ENCODE data around the gene DMPK. TPM values are rescaled to one million over a fixed set of nuclear protein-coding genes. Genes with fewer than 3 reads are reported as not detected.

DMPK gene
- total RNA-seq, 2 donors from 2014 or later: 57.9 to 81.4 TPM

DNA sequence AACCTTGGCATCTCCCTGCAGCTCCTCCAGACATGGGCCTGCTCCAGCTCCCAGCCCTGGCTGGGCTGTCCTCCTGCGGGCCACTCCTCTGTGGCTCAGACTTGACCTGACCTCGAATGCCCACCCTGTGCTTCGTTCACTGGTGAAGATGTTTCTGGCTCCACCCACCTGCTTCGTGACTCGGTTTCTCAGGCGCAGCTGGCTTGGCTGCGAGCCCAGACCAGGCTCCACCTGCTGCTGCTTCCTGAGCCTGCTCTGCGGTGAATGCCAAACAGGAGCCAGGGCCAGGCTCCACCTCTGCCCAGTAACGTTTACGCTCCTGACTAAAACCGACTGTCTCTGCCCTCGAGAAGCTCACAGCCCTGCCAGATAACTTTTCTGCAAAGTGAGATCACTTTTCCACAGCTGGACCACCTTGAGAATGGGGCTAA lies 41.8 kb upstream of the DMPK start:
- ATAC-seq: no peak
- Histone ChIP-seq H3K36me3 (replicated peaks in 1 of 2; ENCODE audit: insufficient read depth in 1 of 2, low read depth in 2 of 2) (peaks cover 0 to 29% of the 10 kb centered on the region in 2 donors), H3K4me1 (no peaks in the 10 kb centered on the region), H3K27me3 (no peaks in the 10 kb centered on the region), H3K4me3 (no peak overlapping the region), H3K9me3 (no peaks in the 10 kb centered on the region), H3K27ac (no peak overlapping the region)
- WGBS, 2 donors: 27 to 40% methylated on average over 9 to 12 of the region's 12 CpGs
- peak in 3 of 4 donors; percentile 43 to 59 (median 52) for DNase-seq
- intact Hi-C loops (cut with DNase I): no loop called here
- TF ChIP-seq, protein P1, sequence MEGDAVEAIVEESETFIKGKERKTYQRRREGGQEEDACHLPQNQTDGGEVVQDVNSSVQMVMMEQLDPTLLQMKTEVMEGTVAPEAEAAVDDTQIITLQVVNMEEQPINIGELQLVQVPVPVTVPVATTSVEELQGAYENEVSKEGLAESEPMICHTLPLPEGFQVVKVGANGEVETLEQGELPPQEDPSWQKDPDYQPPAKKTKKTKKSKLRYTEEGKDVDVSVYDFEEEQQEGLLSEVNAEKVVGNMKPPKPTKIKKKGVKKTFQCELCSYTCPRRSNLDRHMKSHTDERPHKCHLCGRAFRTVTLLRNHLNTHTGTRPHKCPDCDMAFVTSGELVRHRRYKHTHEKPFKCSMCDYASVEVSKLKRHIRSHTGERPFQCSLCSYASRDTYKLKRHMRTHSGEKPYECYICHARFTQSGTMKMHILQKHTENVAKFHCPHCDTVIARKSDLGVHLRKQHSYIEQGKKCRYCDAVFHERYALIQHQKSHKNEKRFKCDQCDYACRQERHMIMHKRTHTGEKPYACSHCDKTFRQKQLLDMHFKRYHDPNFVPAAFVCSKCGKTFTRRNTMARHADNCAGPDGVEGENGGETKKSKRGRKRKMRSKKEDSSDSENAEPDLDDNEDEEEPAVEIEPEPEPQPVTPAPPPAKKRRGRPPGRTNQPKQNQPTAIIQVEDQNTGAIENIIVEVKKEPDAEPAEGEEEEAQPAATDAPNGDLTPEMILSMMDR (IDR thresholded peaks at IDR 0.05): no peak
- TF ChIP-seq POLR2A (IDR thresholded peaks at IDR 0.05): no peak

DNA sequence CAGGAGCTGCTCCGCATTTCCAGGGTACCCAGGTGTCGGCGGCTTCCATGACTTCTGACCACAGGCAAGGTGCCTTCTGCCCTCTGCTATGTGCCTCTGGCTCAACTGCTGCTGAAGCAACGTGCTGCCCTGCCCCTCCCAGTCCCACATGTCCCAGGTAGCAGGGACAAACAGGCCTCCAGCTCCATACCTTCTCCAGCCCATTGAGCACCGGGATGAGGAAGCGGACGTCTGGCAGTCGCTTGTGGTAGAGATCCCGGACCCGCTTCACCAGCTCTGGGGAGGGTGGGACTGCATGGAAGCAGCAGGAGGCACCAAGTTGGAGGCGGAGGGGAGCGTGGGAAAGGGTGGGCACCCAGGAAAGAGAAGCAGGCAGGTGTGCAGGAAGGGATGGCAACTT lies 40.9 kb upstream of the DMPK start:
- TF ChIP-seq, protein P1 (IDR thresholded peaks at IDR 0.05): no peak
- TF ChIP-seq POLR2A (IDR thresholded peaks at IDR 0.05): no peak
- Histone ChIP-seq H3K9me3 (no peaks in the 10 kb centered on the region), H3K27me3 (no peaks in the 10 kb centered on the region), H3K4me3 (no peak overlapping the region), H3K27ac (no peak overlapping the region), H3K4me1 (no peaks in the 10 kb centered on the region), H3K36me3 (replicated peaks in 1 of 2; ENCODE audit: insufficient read depth in 1 of 2, low read depth in 2 of 2) (peaks cover 0 to 23% of the 10 kb centered on the region in 2 donors)
- no peak for ATAC-seq
- no peak for DNase-seq
- intact Hi-C loops (cut with DNase I): no loop called here
- WGBS, 2 donors: 96 to 97% methylated on average over 5 to 12 of the region's 12 CpGs

DNA sequence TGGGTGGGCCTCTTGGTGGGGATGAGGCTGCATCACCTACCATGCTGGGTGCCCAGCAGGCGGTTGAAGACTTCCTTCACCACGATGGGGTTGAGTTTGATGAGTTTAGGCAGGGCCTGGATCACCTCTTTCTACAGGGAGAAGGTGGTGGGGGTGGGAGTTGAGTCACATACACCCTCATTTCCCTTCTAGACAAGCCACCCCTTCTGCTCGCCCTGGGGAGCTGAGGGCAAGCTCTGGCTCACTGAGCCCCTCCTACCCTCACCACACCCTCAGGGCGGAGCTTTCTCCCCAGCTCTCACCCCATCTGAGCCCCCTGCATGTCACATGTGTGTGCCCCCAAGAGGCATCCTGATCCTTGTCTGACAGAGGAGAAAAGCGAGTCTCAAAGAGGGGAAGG lies 40.4 kb upstream of the DMPK start:
- intact Hi-C loops (cut with DNase I): no loop called here
- ATAC-seq (no peak), DNase-seq (no peak)
- Histone ChIP-seq H3K36me3 (replicated peaks in 1 of 2; ENCODE audit: insufficient read depth in 1 of 2, low read depth in 2 of 2) (peaks cover 0 to 21% of the 10 kb centered on the region in 2 donors), H3K27me3 (no peaks in the 10 kb centered on the region), H3K27ac (no peak overlapping the region), H3K4me3 (no peak overlapping the region), H3K4me1 (peaks cover 2% of the 10 kb centered on the region), H3K9me3 (no peaks in the 10 kb centered on the region)
- WGBS, 2 donors: 93 to 100% methylated on average over 4 to 5 of the region's 5 CpGs
- TF ChIP-seq, protein P1 (IDR thresholded peaks at IDR 0.05): no peak
- TF ChIP-seq POLR2A (IDR thresholded peaks at IDR 0.05): no peak

DNA sequence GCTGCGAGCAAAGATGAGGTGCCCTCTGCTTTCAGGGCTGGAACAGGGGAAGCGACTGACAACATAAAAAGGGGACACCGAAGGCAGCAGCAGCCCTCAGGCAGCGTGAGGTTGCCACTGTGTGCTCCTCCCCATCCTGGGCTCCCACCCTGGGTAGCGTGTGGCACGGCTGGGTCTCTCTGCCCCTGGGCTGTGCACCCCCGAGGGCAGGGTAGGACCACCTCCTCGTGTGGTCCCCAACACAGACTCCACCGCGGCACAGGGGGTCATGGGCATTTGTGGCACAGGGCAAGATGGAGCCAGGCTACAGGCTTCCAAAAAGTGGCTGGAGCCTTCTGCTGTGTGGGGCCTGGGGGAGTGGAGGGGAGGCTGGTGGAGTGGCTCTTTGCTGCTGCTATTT lies 39.3 kb upstream of the DMPK start:
- intact Hi-C loops (cut with DNase I): no loop called here
- Histone ChIP-seq H3K27ac (no peak overlapping the region), H3K4me3 (no peak overlapping the region), H3K9me3 (no peaks in the 10 kb centered on the region), H3K27me3 (no peaks in the 10 kb centered on the region), H3K4me1 (peaks cover 6% of the 10 kb centered on the region), H3K36me3 (replicated peaks in 1 of 2; ENCODE audit: insufficient read depth in 1 of 2, low read depth in 2 of 2) (peaks cover 0 to 16% of the 10 kb centered on the region in 2 donors)
- no peak for DNase-seq
- ATAC-seq: no peak
- TF ChIP-seq POLR2A (IDR thresholded peaks at IDR 0.05): no peak
- TF ChIP-seq, protein P1 (IDR thresholded peaks at IDR 0.05): no peak
- 83 to 84% methylated on average over 4 to 10 of the region's 10 CpGs for WGBS, 2 donors

DNA sequence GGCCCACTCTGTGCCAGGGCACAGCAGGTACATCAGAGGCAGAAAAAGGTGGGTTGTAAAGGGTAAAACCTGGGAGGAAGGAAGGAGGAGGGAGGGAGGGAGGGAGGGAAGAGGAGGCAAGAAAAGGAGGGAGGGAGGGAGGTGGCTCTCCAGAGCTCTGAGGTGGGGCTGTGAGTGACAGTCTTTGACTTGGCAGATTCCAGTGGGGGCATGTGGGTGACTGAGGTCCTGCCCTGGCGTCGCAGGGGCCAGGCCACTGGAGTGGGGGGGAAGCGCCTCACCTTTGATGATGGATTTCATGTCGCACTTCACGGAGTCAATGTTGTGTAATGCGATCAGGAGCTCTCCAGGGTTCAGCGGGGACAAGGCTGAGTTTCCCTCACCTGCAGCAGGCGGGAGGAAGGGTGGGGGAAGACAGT lies 38.8 kb upstream of the DMPK start:
- Histone ChIP-seq H3K27ac (no peak overlapping the region), H3K4me1 (peaks cover 6% of the 10 kb centered on the region), H3K9me3 (no peaks in the 10 kb centered on the region), H3K36me3 (replicated peaks in 1 of 2; ENCODE audit: insufficient read depth in 1 of 2, low read depth in 2 of 2) (peaks cover 0 to 12% of the 10 kb centered on the region in 2 donors), H3K27me3 (no peaks in the 10 kb centered on the region), H3K4me3 (no peak overlapping the region)
- DNase-seq: no peak
- TF ChIP-seq, protein P1 (IDR thresholded peaks at IDR 0.05): no peak
- TF ChIP-seq POLR2A (IDR thresholded peaks at IDR 0.05): no peak
- WGBS, 2 donors: 88 to 95% methylated on average over 8 of the region's 8 CpGs
- no peak for ATAC-seq
- intact Hi-C loops (cut with DNase I): no loop called here

Data from body of pancreas (tissue), 4 donors.